AG10803 (cell line): ENCODE measurements around the gene MALRD1.

Experiments
- DNase-seq: peaks from one replicate; pipeline ENCODE4 v3.0.0; 2010; ENCODE audit warnings: low read depth
- H3K4me3 ChIP-seq: 2 replicates; pipeline ENCODE4 v1.5.1; 2011; ENCODE audit warnings: mild to moderate bottlenecking, low read length, control low read depth
- TF ChIP-seq, protein P1 (sequence below): conservative IDR thresholded peaks from 2 replicates; pipeline ENCODE4 v1.5.1; 2011; ENCODE audit warnings: mild to moderate bottlenecking, low read length, control low read depth, inconsistent platforms

Gene MALRD1

DNA sequence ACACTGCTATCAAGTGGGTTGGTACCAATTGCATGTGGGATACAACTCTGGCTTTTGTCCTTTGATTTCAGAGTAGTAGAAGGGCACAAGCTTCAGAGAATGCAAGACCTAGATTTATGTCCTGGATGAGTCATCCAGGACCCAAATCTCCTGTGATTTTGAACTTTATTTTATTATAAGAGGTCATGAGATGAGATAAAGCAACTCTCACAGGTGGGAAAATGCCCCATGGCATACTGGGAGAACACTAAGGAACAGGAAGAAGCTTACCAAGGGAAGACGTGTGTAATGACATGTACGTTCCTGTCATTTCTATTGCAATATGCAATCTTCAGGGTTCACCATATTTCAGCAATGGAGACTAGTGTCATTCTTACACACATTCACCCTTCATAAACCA, 966 bp downstream of the MALRD1 start:
- H3K4me3 ChIP-seq, result no peak overlapping the region
- DNase-seq, result no peak
- TF ChIP-seq, protein P1, sequence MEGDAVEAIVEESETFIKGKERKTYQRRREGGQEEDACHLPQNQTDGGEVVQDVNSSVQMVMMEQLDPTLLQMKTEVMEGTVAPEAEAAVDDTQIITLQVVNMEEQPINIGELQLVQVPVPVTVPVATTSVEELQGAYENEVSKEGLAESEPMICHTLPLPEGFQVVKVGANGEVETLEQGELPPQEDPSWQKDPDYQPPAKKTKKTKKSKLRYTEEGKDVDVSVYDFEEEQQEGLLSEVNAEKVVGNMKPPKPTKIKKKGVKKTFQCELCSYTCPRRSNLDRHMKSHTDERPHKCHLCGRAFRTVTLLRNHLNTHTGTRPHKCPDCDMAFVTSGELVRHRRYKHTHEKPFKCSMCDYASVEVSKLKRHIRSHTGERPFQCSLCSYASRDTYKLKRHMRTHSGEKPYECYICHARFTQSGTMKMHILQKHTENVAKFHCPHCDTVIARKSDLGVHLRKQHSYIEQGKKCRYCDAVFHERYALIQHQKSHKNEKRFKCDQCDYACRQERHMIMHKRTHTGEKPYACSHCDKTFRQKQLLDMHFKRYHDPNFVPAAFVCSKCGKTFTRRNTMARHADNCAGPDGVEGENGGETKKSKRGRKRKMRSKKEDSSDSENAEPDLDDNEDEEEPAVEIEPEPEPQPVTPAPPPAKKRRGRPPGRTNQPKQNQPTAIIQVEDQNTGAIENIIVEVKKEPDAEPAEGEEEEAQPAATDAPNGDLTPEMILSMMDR, result no peak

DNA sequence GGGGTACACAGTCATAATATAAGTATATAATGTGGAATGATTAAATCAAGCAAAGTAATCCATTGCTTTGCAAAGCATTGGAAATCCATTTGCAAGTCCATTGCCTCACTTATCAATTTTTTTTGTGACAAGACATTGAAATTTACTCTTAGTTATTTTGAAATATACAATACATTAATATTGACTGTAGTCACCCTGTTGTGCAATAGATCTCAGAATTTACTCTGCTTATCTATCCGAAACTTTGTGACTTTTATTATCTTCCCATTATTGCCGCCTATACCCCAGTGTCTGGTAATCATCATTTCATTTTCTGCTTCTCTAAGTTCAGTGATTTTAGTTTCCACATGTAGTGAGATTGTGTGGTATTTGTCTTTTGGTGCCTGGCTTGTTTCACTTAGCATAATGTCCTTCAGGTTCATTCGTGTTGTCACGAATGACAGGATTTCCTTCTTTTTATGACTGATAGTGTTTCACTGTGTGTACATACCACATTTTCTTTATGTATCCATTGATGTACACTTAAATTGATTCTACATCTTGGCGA, 5.8 kb downstream of the MALRD1 start:
- DNase-seq, result no peak
- TF ChIP-seq, protein P1, result no peak
- no peak overlapping the region for H3K4me3 ChIP-seq

DNA sequence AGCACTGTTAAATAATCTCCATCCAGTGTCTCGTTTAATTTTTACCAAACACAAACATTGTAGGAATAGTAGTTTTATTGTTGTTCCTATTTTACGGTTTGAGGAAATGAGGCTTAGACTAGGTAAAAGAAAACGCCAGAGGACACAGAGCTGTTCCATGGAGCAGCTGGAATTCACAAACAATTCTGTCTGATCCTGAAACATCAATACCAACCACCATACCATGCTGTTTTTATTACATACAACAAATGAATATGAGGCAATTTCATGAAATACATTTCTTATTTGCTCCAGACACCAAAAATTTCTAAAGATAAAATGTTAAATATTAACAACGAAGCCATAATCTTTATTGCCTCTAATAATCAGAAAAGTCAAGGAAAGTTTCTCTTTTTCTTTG, 9.4 kb downstream of the MALRD1 start:
- no peak overlapping the region for H3K4me3 ChIP-seq
- DNase-seq, result no peak
- TF ChIP-seq, protein P1, result no peak

DNA sequence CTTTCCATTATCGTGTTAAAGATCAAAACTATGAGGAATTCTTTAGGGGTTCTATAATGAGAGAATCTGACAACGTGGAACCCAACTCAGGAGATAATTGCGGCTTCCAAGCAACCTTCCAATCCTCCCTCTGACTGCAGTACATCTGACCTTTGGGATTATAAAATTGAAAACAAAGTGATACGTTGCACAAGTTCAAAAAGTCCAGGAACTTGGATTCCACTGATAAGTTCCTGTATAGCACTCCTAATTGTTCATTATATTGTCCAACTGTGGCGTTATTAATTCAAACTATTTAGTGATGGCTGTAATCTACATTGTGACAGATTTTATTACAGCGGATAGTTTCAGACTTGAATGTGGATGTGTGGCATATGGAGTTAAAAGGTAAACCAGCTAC, 15.4 kb downstream of the MALRD1 start:
- TF ChIP-seq, protein P1, result no peak
- DNase-seq, result no peak
- H3K4me3 ChIP-seq, result no peak overlapping the region

DNA sequence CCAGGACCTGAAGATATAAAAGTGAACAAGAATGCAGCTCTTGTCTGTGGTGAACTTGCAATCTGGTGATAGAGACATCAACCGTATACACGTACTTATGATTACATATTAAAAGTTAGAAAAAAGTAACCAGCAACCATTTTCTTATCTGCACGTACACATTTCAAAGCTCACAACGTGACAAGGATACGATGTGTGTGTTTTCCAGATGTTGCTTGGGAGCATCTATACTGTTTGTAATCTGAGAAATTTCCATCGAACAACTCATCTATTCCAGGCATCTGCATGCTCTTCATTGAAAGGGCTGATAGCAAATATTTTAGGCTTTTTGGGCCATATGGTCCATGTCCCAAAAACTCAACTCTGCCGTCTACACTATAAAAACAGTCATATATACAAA, 23.3 kb downstream of the MALRD1 start:
- no peak overlapping the region for H3K4me3 ChIP-seq
- TF ChIP-seq, protein P1, result no peak
- DNase-seq, result no peak

DNA sequence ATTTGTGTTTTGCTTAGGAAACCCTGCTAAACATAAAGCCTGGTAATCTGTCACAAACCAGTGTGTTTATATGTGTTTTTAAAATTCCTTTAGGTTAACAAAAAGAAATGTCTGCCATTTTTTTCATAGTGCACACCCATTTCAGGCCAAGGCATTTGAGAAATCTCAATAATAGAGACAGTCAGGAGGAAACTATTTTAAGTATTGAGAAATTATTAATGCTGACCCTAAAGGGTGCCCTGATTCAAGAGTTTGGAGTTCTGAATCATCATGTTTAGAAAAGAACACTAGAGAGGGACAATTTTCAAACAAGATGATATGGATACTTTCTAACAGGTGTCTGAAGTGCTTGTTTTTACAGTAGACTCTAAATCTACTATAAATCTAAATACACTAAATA, 28.7 kb downstream of the MALRD1 start:
- TF ChIP-seq, protein P1, result no peak
- DNase-seq, result no peak
- no peak overlapping the region for H3K4me3 ChIP-seq

DNA sequence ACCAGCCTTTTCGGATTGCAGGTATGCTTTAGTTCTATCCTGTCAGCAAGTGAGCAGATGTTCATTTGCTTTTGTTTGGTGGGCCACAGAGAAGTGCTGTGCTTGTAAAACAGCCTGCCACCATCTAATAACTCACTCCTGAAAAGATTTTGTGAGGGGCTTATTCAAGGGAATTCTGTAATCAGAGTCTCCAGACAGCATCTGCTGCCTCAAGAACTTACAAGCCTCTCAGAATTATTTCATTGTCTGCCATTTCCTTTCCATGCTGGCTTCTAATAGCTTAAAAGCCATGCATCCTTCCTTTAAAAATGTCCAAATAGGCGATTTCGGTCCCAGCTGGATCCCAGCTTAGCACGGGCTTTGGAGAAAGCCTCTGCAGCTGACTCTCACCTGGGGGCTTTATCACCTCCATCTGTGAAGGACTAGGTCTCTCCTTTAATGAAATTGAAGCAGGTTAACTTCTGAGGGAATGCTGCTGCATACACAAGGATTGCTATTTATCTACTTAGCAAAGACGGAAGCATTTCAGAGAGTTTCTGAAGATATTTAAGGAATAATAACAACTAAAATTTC, 48.0 kb downstream of the MALRD1 start:
- TF ChIP-seq, protein P1, result no peak
- no peak overlapping the region for H3K4me3 ChIP-seq
- DNase-seq, result no peak
